Panc1 (cell line): Measurements from ENCODE around the gene SH3BP4.

ENCODE experiments used
- SIN3A ChIP-seq: IDR thresholded peaks from 2 replicates; pipeline ENCODE4 v1.6.1; 2012; ENCODE audit warnings: low read depth, mild to moderate bottlenecking, low read length, moderate library complexity, borderline replicate concordance; ENCODE audit not compliant: insufficient read depth
- TF ChIP-seq, protein P1 (sequence below): fragments of 450-650 bp; IDR thresholded peaks from 2 replicates; pipeline ENCODE4 v1.5.1; 2017; ENCODE audit warnings: mild to moderate bottlenecking

DNA sequence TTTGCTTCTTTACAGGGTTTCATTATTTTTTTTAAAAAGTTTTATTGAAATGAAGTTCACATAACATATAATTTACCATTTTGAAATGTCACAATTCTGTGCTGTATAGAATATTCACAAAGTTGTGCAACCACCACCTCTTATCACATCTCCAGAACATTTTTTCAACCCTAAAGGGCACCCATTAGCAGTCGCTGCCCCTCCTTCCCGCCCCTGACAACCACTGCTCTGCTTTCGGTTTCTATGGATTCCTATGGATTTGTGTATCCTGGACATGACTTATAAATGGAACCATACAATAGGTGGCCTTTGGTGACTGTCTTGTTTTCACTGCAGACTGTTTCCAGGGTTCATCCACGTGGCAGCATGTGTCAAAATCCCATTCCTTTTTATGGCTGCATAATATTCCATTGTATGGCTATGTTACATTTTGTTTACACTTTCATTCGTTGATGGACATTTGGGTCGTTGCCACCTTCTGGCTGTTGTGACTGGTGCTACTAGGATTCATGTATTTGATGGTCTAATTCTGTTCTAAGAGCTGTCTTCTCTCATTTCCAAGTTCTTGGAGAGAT is 52.6 kb downstream of the SH3BP4 start:
- TF ChIP-seq, protein P1, sequence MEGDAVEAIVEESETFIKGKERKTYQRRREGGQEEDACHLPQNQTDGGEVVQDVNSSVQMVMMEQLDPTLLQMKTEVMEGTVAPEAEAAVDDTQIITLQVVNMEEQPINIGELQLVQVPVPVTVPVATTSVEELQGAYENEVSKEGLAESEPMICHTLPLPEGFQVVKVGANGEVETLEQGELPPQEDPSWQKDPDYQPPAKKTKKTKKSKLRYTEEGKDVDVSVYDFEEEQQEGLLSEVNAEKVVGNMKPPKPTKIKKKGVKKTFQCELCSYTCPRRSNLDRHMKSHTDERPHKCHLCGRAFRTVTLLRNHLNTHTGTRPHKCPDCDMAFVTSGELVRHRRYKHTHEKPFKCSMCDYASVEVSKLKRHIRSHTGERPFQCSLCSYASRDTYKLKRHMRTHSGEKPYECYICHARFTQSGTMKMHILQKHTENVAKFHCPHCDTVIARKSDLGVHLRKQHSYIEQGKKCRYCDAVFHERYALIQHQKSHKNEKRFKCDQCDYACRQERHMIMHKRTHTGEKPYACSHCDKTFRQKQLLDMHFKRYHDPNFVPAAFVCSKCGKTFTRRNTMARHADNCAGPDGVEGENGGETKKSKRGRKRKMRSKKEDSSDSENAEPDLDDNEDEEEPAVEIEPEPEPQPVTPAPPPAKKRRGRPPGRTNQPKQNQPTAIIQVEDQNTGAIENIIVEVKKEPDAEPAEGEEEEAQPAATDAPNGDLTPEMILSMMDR, result no peak
- no peak for TF ChIP-seq SIN3A
